ENCODE measurements around the gene PPIH. TPM values are rescaled to one million over a fixed set of nuclear protein-coding genes. Genes with fewer than 3 reads are reported as not detected.

The PPIH gene
- total and polyA plus RNA-seq, 10 of the 15 experiments (the other 5 are each of a cell fraction or from before 2014, with no cell fraction given) = 75.1 to 172 (median 122) TPM

- TF ChIP-seq ZNF687 (IDR thresholded peaks at IDR 0.05) = peak; percentile 95
- TF ChIP-seq ZNF24 (IDR thresholded peaks at IDR 0.05) = no peak
- no peak for TF ChIP-seq REST (IDR thresholded peaks at IDR 0.05; ENCODE audit: low read depth, low read length)
- no peak for TF ChIP-seq ZNF622 (IDR thresholded peaks at IDR 0.05)
- TF ChIP-seq STAT3 (IDR thresholded peaks at IDR 0.05; ENCODE audit: low read depth, low read length) = no peak
- TF ChIP-seq RAD51 (IDR thresholded peaks at IDR 0.05) = peak; percentile 4; the same call in 1 of the 2 replicates
- TF ChIP-seq CHD1 (IDR thresholded peaks at IDR 0.05; ENCODE audit: low read depth, low read length) = no peak
- TF ChIP-seq SMC3 (IDR thresholded peaks at IDR 0.05; ENCODE audit: borderline replicate concordance, low read length) = no peak
- TF ChIP-seq IRF4 (IDR thresholded peaks at IDR 0.05; ENCODE audit: low read depth, low read length) = peak; percentile 62; the same call in 1 of the 2 replicates
- TF ChIP-seq, protein P1, sequence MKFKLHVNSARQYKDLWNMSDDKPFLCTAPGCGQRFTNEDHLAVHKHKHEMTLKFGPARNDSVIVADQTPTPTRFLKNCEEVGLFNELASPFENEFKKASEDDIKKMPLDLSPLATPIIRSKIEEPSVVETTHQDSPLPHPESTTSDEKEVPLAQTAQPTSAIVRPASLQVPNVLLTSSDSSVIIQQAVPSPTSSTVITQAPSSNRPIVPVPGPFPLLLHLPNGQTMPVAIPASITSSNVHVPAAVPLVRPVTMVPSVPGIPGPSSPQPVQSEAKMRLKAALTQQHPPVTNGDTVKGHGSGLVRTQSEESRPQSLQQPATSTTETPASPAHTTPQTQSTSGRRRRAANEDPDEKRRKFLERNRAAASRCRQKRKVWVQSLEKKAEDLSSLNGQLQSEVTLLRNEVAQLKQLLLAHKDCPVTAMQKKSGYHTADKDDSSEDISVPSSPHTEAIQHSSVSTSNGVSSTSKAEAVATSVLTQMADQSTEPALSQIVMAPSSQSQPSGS (IDR thresholded peaks at IDR 0.05; ENCODE audit: low read length) = no peak
- TF ChIP-seq, protein P2, sequence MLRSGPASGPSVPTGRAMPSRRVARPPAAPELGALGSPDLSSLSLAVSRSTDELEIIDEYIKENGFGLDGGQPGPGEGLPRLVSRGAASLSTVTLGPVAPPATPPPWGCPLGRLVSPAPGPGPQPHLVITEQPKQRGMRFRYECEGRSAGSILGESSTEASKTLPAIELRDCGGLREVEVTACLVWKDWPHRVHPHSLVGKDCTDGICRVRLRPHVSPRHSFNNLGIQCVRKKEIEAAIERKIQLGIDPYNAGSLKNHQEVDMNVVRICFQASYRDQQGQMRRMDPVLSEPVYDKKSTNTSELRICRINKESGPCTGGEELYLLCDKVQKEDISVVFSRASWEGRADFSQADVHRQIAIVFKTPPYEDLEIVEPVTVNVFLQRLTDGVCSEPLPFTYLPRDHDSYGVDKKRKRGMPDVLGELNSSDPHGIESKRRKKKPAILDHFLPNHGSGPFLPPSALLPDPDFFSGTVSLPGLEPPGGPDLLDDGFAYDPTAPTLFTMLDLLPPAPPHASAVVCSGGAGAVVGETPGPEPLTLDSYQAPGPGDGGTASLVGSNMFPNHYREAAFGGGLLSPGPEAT (IDR thresholded peaks at IDR 0.05; ENCODE audit: low read depth) = peak; percentile 91
- peak; percentile 49 for TF ChIP-seq PKNOX1 (IDR thresholded peaks at IDR 0.05)
- TF ChIP-seq CEBPZ (IDR thresholded peaks at IDR 0.05; ENCODE audit: low read depth, low read length) = no peak
Observed at GRCh38 chr1:42657981-42658876, at the start of gene PPIH (continued).
